Esophagus muscularis mucosa (tissue), 4 donors: ENCODE results near the gene KRTAP2-1. TPM values are rescaled to one million over a fixed set of nuclear protein-coding genes. Genes with fewer than 3 reads are reported as not detected.
"Not testable (repeated sequence)": the region's sequence is repeated elsewhere in the genome, so short reads cannot be mapped to it uniquely, and the experiment has no call there.

Source experiments
- DNase-seq: peaks from one replicate; pipeline ENCODE4 v3.0.0-alpha.2; 2017; ENCODE audit errors: extremely low spot score
- H3K27ac ChIP-seq, 4 donors: fragments of 200-600 bp; sonication (generic); replicated peaks in 1 of 4; 1 replicate in 3 of 4; 2 replicates in 1 of 4; pipeline ENCODE4 v1.5.1; 2016 to 2019; ENCODE audit warnings: mild to moderate bottlenecking in 1 of 4
- H3K27me3 ChIP-seq, 4 donors: fragments of 200-600 bp; sonication (generic); one replicate each; pipeline versions ENCODE4 v1.5.1 to v1.6.0; 2016 to 2019
- H3K36me3 ChIP-seq, 4 donors: fragments of 200-600 bp; sonication (generic); one replicate each; pipeline ENCODE4 v1.5.1; 2016 to 2019
- H3K4me1 ChIP-seq, 4 donors: fragments of 200-600 bp; sonication (generic); one replicate each; pipeline ENCODE4 v1.5.1; 2016 to 2019
- H3K4me3 ChIP-seq, 4 donors: fragments of 200-600 bp; sonication (generic); 1 replicate in 2 of 4; 2 replicates in 2 of 4; pipeline ENCODE4 v1.5.1; 2016 to 2019; ENCODE audit warnings: mild to moderate bottlenecking in 4 of 4, moderate library complexity in 1 of 4
- H3K9me3 ChIP-seq, 4 donors: fragments of 200-600 bp; sonication (generic); 1 replicate in 3 of 4; 2 replicates in 1 of 4; pipeline ENCODE4 v1.5.1; 2016 to 2019
- EP300 ChIP-seq: sonication (generic); formaldehyde crosslinking; IDR thresholded peaks from one replicate; pipeline ENCODE4 v1.6.1; 2017; ENCODE audit warnings: antibody characterized with exemption
- POLR2A ChIP-seq: fragments of 450-650 bp; IDR thresholded peaks from one replicate; pipeline ENCODE4 v1.6.1; 2017; ENCODE audit warnings: antibody characterized with exemption, moderate library complexity, mild to moderate bottlenecking, low read depth
- POLR2AphosphoS5 ChIP-seq, 2 donors: sonication (generic); formaldehyde crosslinking; IDR thresholded peaks; one replicate each; pipeline ENCODE4 v1.6.1; 2017; ENCODE audit warnings: antibody characterized with exemption in 2 of 2
- WGBS: methylation state at CpG from one replicate; pipeline ENCODE4 v1.1.5; 2018; 5-methylcytosine and 5-hydroxymethylcytosine counted together
- intact Hi-C: fragments of 100-400 bp; cut with DNase I; formaldehyde crosslinking; loops from one replicate; pipeline ENCODE4 v1.15.1; 2023
- total RNA-seq, 4 donors: library from RNA; depleted of rRNA; stranded (reverse); fragments of >200 nt; gene quantifications; one replicate each; pipeline versions ENCODE4 v1.1.0 to v1.2.1, GENCODE V29; 2016
- TF ChIP-seq, protein P1 (sequence below), 3 experiments: fragments of 200-600 bp in 2 of 3; fragments of 450-650 bp in 1 of 3; sonication (generic) in 2 of 3; IDR thresholded peaks; one replicate each; pipeline ENCODE4 v1.5.1; 2017 to 2019; ENCODE audit warnings: antibody characterized with exemption in 3 of 3, mild to moderate bottlenecking in 2 of 3, moderate library complexity in 1 of 3

The KRTAP2-1 gene, protein sequence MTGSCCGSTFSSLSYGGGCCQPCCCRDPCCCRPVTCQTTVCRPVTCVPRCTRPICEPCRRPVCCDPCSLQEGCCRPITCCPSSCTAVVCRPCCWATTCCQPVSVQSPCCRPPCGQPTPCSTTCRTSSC
- total RNA-seq, result not detected

DNA sequence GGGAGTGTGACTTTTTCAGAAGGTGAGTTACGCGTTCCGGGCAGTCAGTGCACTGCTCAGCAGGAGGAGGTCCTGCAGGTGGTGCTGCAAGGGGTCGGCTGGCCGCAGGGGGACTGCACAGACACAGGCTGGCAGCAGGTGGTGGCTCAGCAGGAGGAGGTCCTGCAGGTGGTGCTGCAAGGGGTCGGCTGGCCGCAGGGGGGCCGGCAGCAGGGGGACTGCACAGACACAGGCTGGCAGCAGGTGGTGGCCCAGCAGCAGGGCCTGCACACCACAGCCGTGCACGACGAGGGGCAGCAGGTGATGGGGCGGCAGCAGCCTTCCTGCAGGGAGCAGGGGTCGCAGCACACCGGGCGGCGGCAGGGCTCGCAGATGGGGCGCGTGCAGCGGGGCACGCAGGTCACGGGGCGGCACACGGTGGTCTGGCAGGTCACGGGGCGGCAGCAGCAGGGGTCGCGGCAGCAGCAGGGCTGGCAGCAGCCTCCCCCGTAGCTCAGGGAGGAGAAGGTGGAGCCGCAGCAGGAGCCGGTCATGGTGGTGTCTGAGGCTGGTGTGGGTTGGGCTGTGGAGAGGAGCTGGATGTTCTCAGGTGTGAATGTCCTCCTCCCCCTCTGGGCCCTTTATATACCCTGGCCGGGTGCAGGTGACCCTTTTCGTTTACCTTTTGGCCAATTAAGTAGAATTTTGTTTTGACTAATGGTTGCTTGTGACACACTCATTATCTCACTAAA is at the start of gene KRTAP2-1:
TSS of gene KRTAP2-1 (minus strand) at position 582 of the 731 bp plus-strand sequence. CDS start at position 533, 49 bp downstream.
- DNase-seq, intact Hi-C loops, H3K9me3 ChIP-seq, H3K36me3 ChIP-seq, H3K4me3 ChIP-seq, H3K27ac ChIP-seq, H3K4me1 ChIP-seq: not testable (repeated sequence)
- WGBS, result 64% methylated on average over 6 of the region's 33 CpGs
- peaks cover 0 to 29% (median 0%) of the 10 kb centered on the region in 4 donors for H3K27me3 ChIP-seq

DNA sequence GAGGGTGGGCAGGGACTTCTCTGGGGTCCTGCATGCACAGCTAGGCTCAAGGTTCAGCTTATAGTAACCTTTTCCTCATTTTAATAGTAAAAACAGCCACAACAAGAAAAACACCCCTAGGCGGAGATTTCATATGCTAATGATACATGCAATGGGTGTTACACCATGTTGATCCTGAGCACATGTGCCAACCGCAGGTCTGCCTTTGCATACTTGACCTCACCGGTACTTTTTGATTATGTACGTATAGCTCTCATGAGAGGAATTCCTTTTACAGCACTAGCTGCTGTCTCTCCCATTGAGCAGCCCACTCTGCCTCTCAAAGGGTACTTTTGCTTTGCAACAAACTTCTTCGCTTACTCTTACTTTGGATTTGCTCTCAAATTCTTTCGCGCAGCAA is 48.9 kb upstream of the KRTAP2-1 start:
- peaks cover 0 to 11% (median 0%) of the 10 kb centered on the region in 4 donors for H3K27me3 ChIP-seq
- no peaks in the 10 kb centered on the region for H3K36me3 ChIP-seq
- H3K4me1 ChIP-seq, result no peaks in the 10 kb centered on the region
- DNase-seq, result no peak
- intact Hi-C loops, result no loop called here
- no peak overlapping the region for H3K27ac ChIP-seq
- TF ChIP-seq, protein P1, sequence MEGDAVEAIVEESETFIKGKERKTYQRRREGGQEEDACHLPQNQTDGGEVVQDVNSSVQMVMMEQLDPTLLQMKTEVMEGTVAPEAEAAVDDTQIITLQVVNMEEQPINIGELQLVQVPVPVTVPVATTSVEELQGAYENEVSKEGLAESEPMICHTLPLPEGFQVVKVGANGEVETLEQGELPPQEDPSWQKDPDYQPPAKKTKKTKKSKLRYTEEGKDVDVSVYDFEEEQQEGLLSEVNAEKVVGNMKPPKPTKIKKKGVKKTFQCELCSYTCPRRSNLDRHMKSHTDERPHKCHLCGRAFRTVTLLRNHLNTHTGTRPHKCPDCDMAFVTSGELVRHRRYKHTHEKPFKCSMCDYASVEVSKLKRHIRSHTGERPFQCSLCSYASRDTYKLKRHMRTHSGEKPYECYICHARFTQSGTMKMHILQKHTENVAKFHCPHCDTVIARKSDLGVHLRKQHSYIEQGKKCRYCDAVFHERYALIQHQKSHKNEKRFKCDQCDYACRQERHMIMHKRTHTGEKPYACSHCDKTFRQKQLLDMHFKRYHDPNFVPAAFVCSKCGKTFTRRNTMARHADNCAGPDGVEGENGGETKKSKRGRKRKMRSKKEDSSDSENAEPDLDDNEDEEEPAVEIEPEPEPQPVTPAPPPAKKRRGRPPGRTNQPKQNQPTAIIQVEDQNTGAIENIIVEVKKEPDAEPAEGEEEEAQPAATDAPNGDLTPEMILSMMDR (IDR thresholded peaks at IDR 0.05), result no peak
- TF ChIP-seq POLR2A, result no peak
- no peak for TF ChIP-seq POLR2AphosphoS5 (IDR thresholded peaks at IDR 0.05)
- TF ChIP-seq EP300, result no peak
- no peak overlapping the region for H3K4me3 ChIP-seq
- WGBS, result 82% methylated on average over 7 of the region's 7 CpGs
- no peaks in the 10 kb centered on the region for H3K9me3 ChIP-seq

DNA sequence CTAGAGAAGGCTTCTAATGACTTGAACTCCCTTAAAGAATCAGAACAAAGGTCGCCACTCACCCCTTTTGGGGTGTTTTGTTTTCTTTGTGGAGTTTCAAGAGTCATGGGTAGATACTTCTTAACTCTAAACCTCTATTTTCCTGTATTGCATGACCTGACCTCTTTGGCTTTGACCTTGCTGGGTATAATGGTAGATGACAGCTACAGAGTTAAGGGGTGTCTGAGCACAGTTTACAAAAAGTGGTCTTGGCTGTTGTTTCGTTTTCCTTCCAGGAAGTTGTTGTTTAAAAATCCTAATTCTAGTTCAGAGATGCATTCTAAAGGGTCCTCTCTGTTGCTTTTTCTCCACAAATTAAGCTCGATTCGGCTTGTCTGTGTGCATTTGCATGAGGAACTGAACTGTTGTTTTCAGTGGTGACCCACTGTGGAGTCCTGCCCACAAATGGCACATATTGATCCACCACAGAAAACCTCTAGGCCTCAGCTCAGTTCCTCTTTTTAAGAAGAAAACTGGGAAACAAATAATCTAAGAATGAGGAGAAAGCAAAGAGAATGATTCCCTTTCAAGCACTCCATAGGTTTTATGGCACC is 41.7 kb upstream of the KRTAP2-1 start:
- H3K36me3 ChIP-seq, H3K27ac ChIP-seq, H3K4me3 ChIP-seq, H3K4me1 ChIP-seq, H3K9me3 ChIP-seq, DNase-seq, intact Hi-C loops: not testable (repeated sequence)
- 48% methylated on average over 4 of the region's 4 CpGs for WGBS
- H3K27me3 ChIP-seq, result peaks cover 0 to 11% (median 0%) of the 10 kb centered on the region in 4 donors

DNA sequence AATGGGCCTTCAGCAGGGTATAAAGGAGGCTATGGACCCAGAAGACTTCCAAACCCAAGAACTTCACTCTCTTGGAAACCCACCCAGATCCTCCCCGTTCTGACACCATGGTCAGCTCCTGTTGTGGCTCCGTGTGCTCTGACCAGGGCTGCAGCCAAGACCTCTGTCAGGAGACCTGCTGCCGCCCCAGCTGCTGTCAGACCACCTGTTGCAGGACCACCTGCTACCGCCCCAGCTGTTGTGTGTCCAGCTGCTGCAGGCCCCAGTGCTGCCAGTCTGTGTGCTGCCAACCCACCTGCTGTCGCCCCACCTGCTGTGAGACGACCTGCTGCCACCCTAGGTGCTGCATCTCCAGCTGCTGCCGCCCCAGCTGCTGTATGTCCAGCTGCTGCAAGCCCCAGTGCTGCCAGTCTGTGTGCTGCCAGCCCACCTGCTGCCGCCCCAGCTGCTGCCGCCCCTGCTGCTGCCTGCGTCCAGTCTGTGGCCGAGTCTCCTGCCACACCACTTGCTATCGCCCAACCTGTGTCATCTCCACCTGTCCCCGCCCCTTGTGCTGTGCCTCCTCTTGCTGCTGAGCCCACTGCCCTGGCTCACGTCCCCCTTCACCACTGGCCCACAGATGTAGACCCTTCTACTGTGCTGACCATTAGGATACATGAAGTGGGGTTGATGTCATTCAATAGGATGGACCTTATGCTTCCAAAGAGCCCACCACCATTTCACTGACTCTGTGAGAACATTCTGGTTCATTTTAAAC is 37.2 kb upstream of the KRTAP2-1 start, which contains the start of gene KRTAP4-7:
TSS of gene KRTAP4-7 (plus strand) at position 51 of the 757 bp plus-strand sequence. CDS start at position 108, 57 bp downstream.
- H3K36me3 ChIP-seq, intact Hi-C loops, H3K27ac ChIP-seq, DNase-seq, H3K9me3 ChIP-seq, H3K4me1 ChIP-seq, H3K4me3 ChIP-seq: not testable (repeated sequence)
- peaks cover 0 to 11% (median 0%) of the 10 kb centered on the region in 4 donors for H3K27me3 ChIP-seq
- 65% methylated on average over 4 of the region's 14 CpGs for WGBS

DNA sequence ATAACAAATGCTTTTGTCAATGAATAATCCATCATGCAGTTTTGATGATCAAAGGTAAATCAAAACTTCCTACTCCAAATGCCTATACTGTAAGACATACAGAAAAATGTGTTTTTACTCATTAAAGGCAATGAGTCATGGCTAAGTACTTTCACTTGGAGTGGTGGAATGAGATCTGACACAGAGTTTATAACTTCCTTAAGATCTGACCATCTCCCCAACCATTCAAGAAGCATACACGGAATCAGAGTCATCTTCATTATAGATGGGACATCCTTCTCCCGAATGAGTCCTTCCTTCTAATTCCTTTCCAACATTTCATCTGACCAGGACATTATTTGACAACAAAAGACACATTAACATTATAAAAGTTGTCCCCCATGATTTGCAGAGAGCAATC is 36.3 kb upstream of the KRTAP2-1 start:
- intact Hi-C loops, H3K36me3 ChIP-seq, H3K27ac ChIP-seq, H3K4me1 ChIP-seq, H3K9me3 ChIP-seq, DNase-seq, H3K4me3 ChIP-seq: not testable (repeated sequence)
- H3K27me3 ChIP-seq, result peaks cover 0 to 11% (median 0%) of the 10 kb centered on the region in 4 donors
- 89% methylated on average over 2 of the region's 2 CpGs for WGBS

DNA sequence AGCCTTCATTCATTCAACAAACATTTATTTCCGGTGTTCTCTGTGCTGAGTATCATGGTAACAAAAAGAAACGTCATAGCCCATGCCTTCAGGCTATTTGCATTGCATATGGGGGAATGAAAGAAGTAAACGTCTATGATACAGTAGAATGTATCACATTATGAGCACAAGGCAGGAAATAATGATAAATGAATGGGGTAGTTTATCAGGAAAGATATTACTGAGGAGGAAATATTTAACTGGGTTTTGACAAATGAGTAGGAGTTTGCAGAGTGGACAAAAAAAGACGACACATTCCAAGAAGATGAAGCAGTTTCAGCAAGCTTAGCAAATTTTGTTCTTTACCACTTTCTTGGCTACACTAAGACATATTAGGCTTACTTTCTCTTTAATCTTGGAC is 35.5 kb upstream of the KRTAP2-1 start:
- TF ChIP-seq POLR2A (no peak), EP300 (no peak), POLR2AphosphoS5 (IDR thresholded peaks at IDR 0.05) (no peak)
- TF ChIP-seq, protein P1 (IDR thresholded peaks at IDR 0.05), result no peak

More for the DNA sequence above, 35.5 kb upstream of the KRTAP2-1 start:
- intact Hi-C loops, result no loop called here
- DNase-seq, result no peak
- no peaks in the 10 kb centered on the region for H3K9me3 ChIP-seq
- H3K36me3 ChIP-seq, result no peaks in the 10 kb centered on the region
- H3K4me3 ChIP-seq, result no peak overlapping the region
- H3K27me3 ChIP-seq, result peaks cover 0 to 11% (median 0%) of the 10 kb centered on the region in 4 donors
- no peaks in the 10 kb centered on the region for H3K4me1 ChIP-seq
- no peak overlapping the region for H3K27ac ChIP-seq
- 43% methylated on average over 4 of the region's 4 CpGs for WGBS
